Liver (tissue), 9 donors: ENCODE data around the gene NECAB2. TPM values are rescaled to one million over a fixed set of nuclear protein-coding genes. Genes with fewer than 3 reads are reported as not detected.

Experiments used
- DNase-seq: peaks from one replicate; pipeline ENCODE4 v3.0.0-alpha.2; 2017; ENCODE audit warnings: low spot score
- H3K27ac ChIP-seq, 2 donors: one replicate each; pipeline ENCODE4 v1.7.0; 2013; ENCODE audit warnings: inconsistent platforms in 2 of 2, low read length in 2 of 2, control low read depth in 1 of 2, low read depth in 1 of 2, mild to moderate bottlenecking in 1 of 2
- H3K27me3 ChIP-seq, 4 donors: one replicate each; pipeline versions ENCODE4 v1.6.1 to v1.7.0; 2013; ENCODE audit warnings: low read length in 3 of 4, inconsistent platforms in 1 of 4, mild to moderate bottlenecking in 1 of 4, moderate library complexity in 1 of 4; ENCODE audit not compliant: control insufficient read depth in 4 of 4, insufficient read depth in 4 of 4
- H3K36me3 ChIP-seq, 4 donors: one replicate each; pipeline versions ENCODE4 v1.6.1 to v1.7.0; 2013; ENCODE audit warnings: low read length in 3 of 4, mild to moderate bottlenecking in 3 of 4, low read depth in 1 of 4, moderate library complexity in 1 of 4; ENCODE audit not compliant: control insufficient read depth in 4 of 4, insufficient read depth in 3 of 4
- H3K4me1 ChIP-seq, 4 donors: one replicate each; pipeline versions ENCODE4 v1.6.1 to v1.7.0; 2013; ENCODE audit warnings: low read length in 3 of 4, mild to moderate bottlenecking in 3 of 4, moderate library complexity in 1 of 4; ENCODE audit not compliant: control insufficient read depth in 4 of 4, insufficient read depth in 4 of 4
- H3K4me3 ChIP-seq, 3 donors: one replicate each; pipeline versions ENCODE4 v1.6.1 to v1.7.0; 2013; ENCODE audit warnings: low read length in 3 of 3, control low read depth in 1 of 3, low read depth in 1 of 3, mild to moderate bottlenecking in 1 of 3
- H3K9ac ChIP-seq, 2 donors: one replicate each; pipeline ENCODE4 v1.7.0; 2013; ENCODE audit warnings: low read length in 2 of 2, mild to moderate bottlenecking in 2 of 2, moderate library complexity in 2 of 2, control low read depth in 1 of 2, low read depth in 1 of 2
- H3K9me3 ChIP-seq, 4 donors: one replicate each; pipeline versions ENCODE4 v1.6.1 to v1.7.0; 2013; ENCODE audit warnings: low read length in 3 of 4; ENCODE audit not compliant: control insufficient read depth in 4 of 4
- EGR1 ChIP-seq, 2 donors: IDR thresholded peaks; 2 replicates each; pipeline ENCODE4 v1.6.1; 2016 to 2018; ENCODE audit warnings: antibody characterized with exemption in 2 of 2, low read depth in 2 of 2
- FOXA1 ChIP-seq: IDR thresholded peaks from 2 replicates; pipeline ENCODE4 v1.6.1; 2016; ENCODE audit warnings: antibody characterized with exemption
- FOXA2 ChIP-seq: IDR thresholded peaks from 2 replicates; pipeline ENCODE4 v1.6.1; 2016; ENCODE audit warnings: antibody characterized with exemption
- GABPA ChIP-seq, 2 donors: IDR thresholded peaks in 1 of 2; conservative IDR thresholded peaks in 1 of 2; 2 replicates each; pipeline ENCODE4 v1.6.1; 2016; ENCODE audit warnings: antibody characterized with exemption in 2 of 2, mild to moderate bottlenecking in 1 of 2, moderate library complexity in 1 of 2
- HNF4A ChIP-seq, 2 donors: conservative IDR thresholded peaks; 2 replicates each; pipeline ENCODE4 v1.6.1; 2016; ENCODE audit warnings: antibody characterized with exemption in 2 of 2, mild to moderate bottlenecking in 2 of 2
- HNF4G ChIP-seq: IDR thresholded peaks from 2 replicates; pipeline ENCODE4 v1.6.1; 2016; ENCODE audit warnings: antibody characterized with exemption
- JUND ChIP-seq, 2 donors: IDR thresholded peaks; 2 replicates each; pipeline ENCODE4 v1.6.1; 2016; ENCODE audit warnings: antibody characterized with exemption in 2 of 2
- NR2F2 ChIP-seq: IDR thresholded peaks from 2 replicates; pipeline ENCODE4 v1.6.1; 2016; ENCODE audit warnings: antibody characterized with exemption
- RAD21 ChIP-seq, 2 donors: IDR thresholded peaks; 2 replicates each; pipeline ENCODE4 v1.6.1; 2016; ENCODE audit warnings: antibody characterized with exemption in 2 of 2, mild to moderate bottlenecking in 2 of 2
- RXRA ChIP-seq, 2 donors: IDR thresholded peaks; 2 replicates each; pipeline ENCODE4 v1.6.1; 2017 to 2018; ENCODE audit warnings: antibody characterized with exemption in 2 of 2, mild to moderate bottlenecking in 1 of 2
- SP1 ChIP-seq: IDR thresholded peaks from 2 replicates; pipeline ENCODE4 v1.6.1; 2018; ENCODE audit warnings: antibody characterized with exemption, mild to moderate bottlenecking
- TAF1 ChIP-seq: conservative IDR thresholded peaks from 2 replicates; pipeline ENCODE4 v1.6.1; 2016; ENCODE audit warnings: antibody characterized with exemption, mild to moderate bottlenecking
- YY1 ChIP-seq: IDR thresholded peaks from 2 replicates; pipeline ENCODE4 v1.6.1; 2016; ENCODE audit warnings: antibody characterized with exemption, mild to moderate bottlenecking
- WGBS: extraction: QIAGEN DNeasy Blood & Tissue Kit; methylation state at CpG from one replicate; pipeline ENCODE4 v1.1.7; 2013; 5-methylcytosine and 5-hydroxymethylcytosine counted together
- polyA plus RNA-seq, 2 donors: library from polyadenylated mRNA; stranded (reverse) in 1 of 2; unstranded in 1 of 2; fragments of 200-250 nt in 1 of 2; fragments of >200 nt in 1 of 2; fragmentation: Nextera tagmentation in 1 of 2; extraction: Ambion mirVana in 1 of 2; gene quantifications; one replicate each; pipeline versions ENCODE4 v1.2.1 to v1.2.3, GENCODE V29; 2013 to 2015
- total RNA-seq, 2 donors: library from RNA; depleted of rRNA; stranded (reverse); fragments of >200 nt; gene quantifications; one replicate each; pipeline ENCODE4 v1.2.3, GENCODE V29; 2014
- TF ChIP-seq, protein P1 (sequence below): IDR thresholded peaks from 2 replicates; pipeline ENCODE4 v1.6.1; 2016; ENCODE audit warnings: antibody characterized with exemption, mild to moderate bottlenecking
- TF ChIP-seq, protein P2 (sequence below): IDR thresholded peaks from 2 replicates; pipeline ENCODE4 v1.6.1; 2016; ENCODE audit warnings: antibody characterized with exemption
- TF ChIP-seq, protein P3 (sequence below): IDR thresholded peaks from 2 replicates; pipeline ENCODE4 v1.6.1; 2016; ENCODE audit warnings: antibody characterized with exemption
- TF ChIP-seq, protein P4 (sequence below): IDR thresholded peaks from 2 replicates; pipeline ENCODE4 v1.6.1; 2016; ENCODE audit warnings: antibody characterized with exemption
- TF ChIP-seq, protein P5 (sequence below): fragments of 150-350 bp; IDR thresholded peaks from 2 replicates; pipeline ENCODE4 v1.5.1; 2017; ENCODE audit warnings: improper control_type of control experiment, low read depth, low read length; ENCODE audit not compliant: missing input control
- donor health status: healthy.
- donor health status: healthy.
- donor health status: healthy.
- donor health status: healthy.
- donor health status: healthy.

NECAB2 gene
- total and polyA plus RNA-seq, 4 donors = 2.7 to 3.8 (median 2.9) TPM; not detected in 1

DNA sequence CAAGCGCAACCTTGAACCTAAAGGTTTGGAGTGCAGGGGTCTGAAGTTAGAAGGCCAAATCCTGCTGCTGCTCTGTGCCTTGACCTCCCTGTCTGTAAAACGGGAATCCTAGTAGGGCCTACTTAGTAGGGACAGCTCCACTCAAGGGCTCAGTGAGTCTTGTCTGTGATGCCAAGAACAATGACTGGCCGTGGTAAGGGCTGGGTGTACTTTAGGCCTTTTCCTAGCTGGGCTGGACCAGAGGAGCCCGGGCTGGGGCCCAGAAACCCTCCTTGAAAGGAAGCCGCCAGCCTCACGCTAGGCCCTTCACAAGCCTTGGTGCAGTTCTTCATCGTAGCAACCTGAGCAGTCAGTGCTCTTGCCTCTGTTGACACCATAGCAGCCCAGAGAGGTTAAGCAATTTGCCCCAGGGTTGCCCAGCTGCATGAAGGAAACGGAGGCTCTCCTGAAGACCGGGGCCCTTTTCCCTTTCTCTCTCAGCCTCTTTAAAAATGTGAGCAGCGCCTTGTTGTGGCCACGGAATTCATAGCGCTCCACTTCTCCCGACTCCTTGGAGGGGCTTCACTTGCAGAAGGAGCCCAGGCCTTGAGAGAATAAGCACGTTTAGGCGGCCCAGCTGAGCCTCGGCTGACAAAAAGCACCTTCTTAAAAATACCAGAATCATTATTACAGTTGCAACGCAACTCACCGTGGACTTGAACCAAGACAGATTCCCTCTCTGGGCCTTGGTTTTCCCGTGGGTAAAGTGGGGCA lies 4.4 kb downstream of the NECAB2 start:
- H3K9me3 ChIP-seq = no peaks in the 10 kb centered on the region
- DNase-seq = no peak
- peaks cover 0 to 7% (median 1%) of the 10 kb centered on the region in 4 donors for H3K4me1 ChIP-seq
- H3K27ac ChIP-seq = no peak overlapping the region
- H3K9ac ChIP-seq = no peak overlapping the region
- no peak for TF ChIP-seq SP1
- TF ChIP-seq, protein P1, sequence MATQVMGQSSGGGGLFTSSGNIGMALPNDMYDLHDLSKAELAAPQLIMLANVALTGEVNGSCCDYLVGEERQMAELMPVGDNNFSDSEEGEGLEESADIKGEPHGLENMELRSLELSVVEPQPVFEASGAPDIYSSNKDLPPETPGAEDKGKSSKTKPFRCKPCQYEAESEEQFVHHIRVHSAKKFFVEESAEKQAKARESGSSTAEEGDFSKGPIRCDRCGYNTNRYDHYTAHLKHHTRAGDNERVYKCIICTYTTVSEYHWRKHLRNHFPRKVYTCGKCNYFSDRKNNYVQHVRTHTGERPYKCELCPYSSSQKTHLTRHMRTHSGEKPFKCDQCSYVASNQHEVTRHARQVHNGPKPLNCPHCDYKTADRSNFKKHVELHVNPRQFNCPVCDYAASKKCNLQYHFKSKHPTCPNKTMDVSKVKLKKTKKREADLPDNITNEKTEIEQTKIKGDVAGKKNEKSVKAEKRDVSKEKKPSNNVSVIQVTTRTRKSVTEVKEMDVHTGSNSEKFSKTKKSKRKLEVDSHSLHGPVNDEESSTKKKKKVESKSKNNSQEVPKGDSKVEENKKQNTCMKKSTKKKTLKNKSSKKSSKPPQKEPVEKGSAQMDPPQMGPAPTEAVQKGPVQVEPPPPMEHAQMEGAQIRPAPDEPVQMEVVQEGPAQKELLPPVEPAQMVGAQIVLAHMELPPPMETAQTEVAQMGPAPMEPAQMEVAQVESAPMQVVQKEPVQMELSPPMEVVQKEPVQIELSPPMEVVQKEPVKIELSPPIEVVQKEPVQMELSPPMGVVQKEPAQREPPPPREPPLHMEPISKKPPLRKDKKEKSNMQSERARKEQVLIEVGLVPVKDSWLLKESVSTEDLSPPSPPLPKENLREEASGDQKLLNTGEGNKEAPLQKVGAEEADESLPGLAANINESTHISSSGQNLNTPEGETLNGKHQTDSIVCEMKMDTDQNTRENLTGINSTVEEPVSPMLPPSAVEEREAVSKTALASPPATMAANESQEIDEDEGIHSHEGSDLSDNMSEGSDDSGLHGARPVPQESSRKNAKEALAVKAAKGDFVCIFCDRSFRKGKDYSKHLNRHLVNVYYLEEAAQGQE = no peak
- TF ChIP-seq YY1 = no peak
- no peak for TF ChIP-seq JUND (IDR thresholded peaks at IDR 0.05)
- no peak for TF ChIP-seq NR2F2
- no peak for TF ChIP-seq HNF4A (conservative IDR thresholded peaks at IDR 0.05)
- TF ChIP-seq FOXA2 = no peak
- no peak for TF ChIP-seq RXRA (IDR thresholded peaks at IDR 0.05)
- TF ChIP-seq, protein P2, sequence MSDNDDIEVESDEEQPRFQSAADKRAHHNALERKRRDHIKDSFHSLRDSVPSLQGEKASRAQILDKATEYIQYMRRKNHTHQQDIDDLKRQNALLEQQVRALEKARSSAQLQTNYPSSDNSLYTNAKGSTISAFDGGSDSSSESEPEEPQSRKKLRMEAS = no peak
- no peak for TF ChIP-seq EGR1 (IDR thresholded peaks at IDR 0.05; ENCODE audit: low read depth in 2 of 2)
- TF ChIP-seq, protein P3, sequence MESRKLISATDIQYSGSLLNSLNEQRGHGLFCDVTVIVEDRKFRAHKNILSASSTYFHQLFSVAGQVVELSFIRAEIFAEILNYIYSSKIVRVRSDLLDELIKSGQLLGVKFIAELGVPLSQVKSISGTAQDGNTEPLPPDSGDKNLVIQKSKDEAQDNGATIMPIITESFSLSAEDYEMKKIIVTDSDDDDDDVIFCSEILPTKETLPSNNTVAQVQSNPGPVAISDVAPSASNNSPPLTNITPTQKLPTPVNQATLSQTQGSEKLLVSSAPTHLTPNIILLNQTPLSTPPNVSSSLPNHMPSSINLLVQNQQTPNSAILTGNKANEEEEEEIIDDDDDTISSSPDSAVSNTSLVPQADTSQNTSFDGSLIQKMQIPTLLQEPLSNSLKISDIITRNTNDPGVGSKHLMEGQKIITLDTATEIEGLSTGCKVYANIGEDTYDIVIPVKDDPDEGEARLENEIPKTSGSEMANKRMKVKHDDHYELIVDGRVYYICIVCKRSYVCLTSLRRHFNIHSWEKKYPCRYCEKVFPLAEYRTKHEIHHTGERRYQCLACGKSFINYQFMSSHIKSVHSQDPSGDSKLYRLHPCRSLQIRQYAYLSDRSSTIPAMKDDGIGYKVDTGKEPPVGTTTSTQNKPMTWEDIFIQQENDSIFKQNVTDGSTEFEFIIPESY = no peak
- TF ChIP-seq, protein P4, sequence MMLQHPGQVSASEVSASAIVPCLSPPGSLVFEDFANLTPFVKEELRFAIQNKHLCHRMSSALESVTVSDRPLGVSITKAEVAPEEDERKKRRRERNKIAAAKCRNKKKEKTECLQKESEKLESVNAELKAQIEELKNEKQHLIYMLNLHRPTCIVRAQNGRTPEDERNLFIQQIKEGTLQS = no peak
- no peak for TF ChIP-seq HNF4G
- no peak for TF ChIP-seq FOXA1
- TF ChIP-seq TAF1 = no peak
- TF ChIP-seq, protein P5, sequence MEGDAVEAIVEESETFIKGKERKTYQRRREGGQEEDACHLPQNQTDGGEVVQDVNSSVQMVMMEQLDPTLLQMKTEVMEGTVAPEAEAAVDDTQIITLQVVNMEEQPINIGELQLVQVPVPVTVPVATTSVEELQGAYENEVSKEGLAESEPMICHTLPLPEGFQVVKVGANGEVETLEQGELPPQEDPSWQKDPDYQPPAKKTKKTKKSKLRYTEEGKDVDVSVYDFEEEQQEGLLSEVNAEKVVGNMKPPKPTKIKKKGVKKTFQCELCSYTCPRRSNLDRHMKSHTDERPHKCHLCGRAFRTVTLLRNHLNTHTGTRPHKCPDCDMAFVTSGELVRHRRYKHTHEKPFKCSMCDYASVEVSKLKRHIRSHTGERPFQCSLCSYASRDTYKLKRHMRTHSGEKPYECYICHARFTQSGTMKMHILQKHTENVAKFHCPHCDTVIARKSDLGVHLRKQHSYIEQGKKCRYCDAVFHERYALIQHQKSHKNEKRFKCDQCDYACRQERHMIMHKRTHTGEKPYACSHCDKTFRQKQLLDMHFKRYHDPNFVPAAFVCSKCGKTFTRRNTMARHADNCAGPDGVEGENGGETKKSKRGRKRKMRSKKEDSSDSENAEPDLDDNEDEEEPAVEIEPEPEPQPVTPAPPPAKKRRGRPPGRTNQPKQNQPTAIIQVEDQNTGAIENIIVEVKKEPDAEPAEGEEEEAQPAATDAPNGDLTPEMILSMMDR = no peak
- TF ChIP-seq RAD21 (IDR thresholded peaks at IDR 0.05) = no peak
- no peak for TF ChIP-seq GABPA (IDR thresholded peaks at IDR 0.05 in 1 of 2, conservative IDR thresholded peaks at IDR 0.05 in 1 of 2)
- no peaks in the 10 kb centered on the region for H3K27me3 ChIP-seq
- H3K36me3 ChIP-seq = peaks cover 0 to 2% (median 0%) of the 10 kb centered on the region in 4 donors
- H3K4me3 ChIP-seq = no peak overlapping the region
- 89% methylated on average over 19 of the region's 19 CpGs for WGBS
